ENCODE data around the gene AHDC1. TPM values are rescaled to one million over a fixed set of nuclear protein-coding genes. Genes with fewer than 3 reads are reported as not detected.

Gene AHDC1, protein sequence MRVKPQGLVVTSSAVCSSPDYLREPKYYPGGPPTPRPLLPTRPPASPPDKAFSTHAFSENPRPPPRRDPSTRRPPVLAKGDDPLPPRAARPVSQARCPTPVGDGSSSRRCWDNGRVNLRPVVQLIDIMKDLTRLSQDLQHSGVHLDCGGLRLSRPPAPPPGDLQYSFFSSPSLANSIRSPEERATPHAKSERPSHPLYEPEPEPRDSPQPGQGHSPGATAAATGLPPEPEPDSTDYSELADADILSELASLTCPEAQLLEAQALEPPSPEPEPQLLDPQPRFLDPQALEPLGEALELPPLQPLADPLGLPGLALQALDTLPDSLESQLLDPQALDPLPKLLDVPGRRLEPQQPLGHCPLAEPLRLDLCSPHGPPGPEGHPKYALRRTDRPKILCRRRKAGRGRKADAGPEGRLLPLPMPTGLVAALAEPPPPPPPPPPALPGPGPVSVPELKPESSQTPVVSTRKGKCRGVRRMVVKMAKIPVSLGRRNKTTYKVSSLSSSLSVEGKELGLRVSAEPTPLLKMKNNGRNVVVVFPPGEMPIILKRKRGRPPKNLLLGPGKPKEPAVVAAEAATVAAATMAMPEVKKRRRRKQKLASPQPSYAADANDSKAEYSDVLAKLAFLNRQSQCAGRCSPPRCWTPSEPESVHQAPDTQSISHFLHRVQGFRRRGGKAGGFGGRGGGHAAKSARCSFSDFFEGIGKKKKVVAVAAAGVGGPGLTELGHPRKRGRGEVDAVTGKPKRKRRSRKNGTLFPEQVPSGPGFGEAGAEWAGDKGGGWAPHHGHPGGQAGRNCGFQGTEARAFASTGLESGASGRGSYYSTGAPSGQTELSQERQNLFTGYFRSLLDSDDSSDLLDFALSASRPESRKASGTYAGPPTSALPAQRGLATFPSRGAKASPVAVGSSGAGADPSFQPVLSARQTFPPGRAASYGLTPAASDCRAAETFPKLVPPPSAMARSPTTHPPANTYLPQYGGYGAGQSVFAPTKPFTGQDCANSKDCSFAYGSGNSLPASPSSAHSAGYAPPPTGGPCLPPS (N-terminal part only)
- total RNA-seq = 12.7 and 15.1 TPM in 2 replicates

DNA sequence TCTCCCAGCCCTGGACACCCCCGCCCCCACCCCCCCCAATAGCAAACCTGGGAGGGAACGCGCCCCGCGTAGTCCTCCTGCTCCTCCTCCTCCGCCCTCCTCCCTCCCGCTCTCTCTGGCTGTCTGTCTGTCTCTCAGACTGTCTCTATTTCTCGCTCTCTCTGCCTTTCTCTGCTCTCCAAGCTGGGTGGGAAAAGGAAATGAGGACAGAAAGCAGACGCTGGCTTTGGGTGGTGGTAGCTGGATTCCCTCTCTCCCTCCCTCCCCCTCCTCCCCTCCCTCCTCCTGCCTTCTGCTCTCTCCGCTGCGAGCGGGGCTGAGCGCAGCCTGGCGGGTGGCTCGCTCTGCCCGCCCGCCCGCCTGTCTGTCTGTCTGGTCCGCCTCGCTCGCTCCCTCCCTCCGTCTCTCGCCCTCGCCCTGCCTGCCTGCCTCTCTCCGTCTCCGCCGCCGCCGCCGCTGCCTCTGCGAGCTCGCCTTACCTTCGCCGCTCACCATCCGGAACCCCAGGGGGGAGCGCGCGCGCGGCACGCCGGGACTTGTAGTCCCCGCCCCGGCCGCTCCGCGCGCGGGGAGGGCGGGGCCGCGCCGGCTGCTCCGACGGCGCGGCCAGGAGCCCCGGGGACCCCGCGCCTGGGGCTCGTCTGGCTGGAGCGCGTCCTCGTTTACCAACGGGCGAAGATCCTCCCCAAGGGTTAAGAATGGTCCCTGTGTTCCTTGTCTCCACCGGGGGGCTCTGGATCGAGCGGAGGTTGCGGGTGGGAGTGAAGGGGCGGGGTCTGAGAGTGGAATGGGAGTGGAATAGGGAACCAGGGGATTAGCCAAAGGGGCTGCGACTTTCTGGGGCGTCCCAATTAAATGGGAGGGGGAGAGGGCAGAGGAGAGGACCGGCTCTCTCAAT lies at the start of gene AHDC1:
TSS of gene AHDC1 (minus strand) at position 464 of the 898 bp plus-strand sequence. CDS start 52,029 bp downstream, outside the sequence.

GRCh38 chr1:27634985-27635367 lies 31.0 kb upstream of the AHDC1 start, which contains the start of gene FGR:
Gene FGR (minus strand): TSS chr1:27635185. CDS start chr1:27623916, 11,269 bp downstream.

DNA sequence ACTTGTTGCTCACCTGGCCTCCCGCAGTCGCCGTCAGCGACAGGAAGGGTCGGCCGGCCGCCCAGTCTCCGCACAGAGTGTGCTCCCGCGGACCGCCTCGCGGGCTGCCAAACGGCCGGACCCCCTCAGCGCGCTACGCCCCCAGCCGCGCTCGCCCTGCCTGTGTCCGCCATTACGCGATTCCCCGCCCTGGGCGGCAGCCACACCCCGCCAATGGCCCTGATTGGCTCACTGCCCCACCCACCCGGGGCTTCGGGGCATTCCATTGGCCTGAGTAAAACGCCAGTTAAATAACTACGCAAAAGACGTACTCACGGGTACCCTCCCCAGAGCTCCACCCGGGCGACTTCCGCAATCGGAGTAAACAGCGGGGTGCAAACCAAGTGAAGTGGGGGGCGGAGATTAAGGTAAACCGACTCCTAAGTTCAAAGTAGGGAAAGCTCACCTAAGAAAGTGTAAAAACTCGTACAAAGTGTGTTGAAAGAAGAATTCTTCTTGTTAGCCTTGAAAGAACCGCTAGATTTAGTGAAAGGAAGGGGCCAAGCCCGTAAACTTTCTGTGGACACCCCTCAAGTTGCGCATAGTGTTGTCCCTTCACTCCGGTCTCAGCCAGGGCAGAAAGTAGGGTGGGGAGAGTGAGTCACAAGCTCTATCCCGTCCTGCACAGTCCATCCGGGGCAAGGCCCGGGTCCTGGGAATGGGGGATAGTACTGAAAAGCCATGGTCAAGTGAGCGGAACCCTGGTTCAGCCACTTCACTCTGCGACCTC lies 113.8 kb downstream of the AHDC1 start, which contains the start of gene WASF2:
TSS of gene WASF2 (minus strand) at position 195 of the 769 bp plus-strand sequence. CDS start 61,277 bp downstream, outside the sequence.

Other genes starting within 250 kb of the AHDC1 start
- 22.5 and 24.6 TPM in 2 replicates for gene MAP3K6, start 237.2 kb downstream of the AHDC1 start, total RNA-seq
- not detected in 2 replicates for gene FCN3, start 229.3 kb downstream of the AHDC1 start, total RNA-seq
- gene CD164L2, start 220.8 kb downstream of the AHDC1 start, total RNA-seq = not detected in 2 replicates
- 0.33 TPM in 1 of 2 replicates, not detected in the other for gene GPR3, start 211.5 kb downstream of the AHDC1 start, total RNA-seq
- gene WASF2, start 114.0 kb downstream of the AHDC1 start, total RNA-seq = 31.4 and 38.3 TPM in 2 replicates
- 0.17 and 0.29 TPM in 2 replicates for gene FGR, start 31.0 kb upstream of the AHDC1 start, total RNA-seq
- 26.5 and 74.4 TPM in 2 replicates for gene IFI6, start 68.0 kb upstream of the AHDC1 start, total RNA-seq
- gene FAM76A, start 121.8 kb upstream of the AHDC1 start, total RNA-seq = 15.1 and 18.0 TPM in 2 replicates
- 65.5 and 66.7 TPM in 2 replicates for gene STX12, start 169.1 kb upstream of the AHDC1 start, total RNA-seq
- 35.1 and 46.4 TPM in 2 replicates for gene PPP1R8, start 226.6 kb upstream of the AHDC1 start, total RNA-seq

Data from smooth muscle cell of trachea (primary cell).